GM18907 (cell line): ENCODE data around the gene TIMM44.

ENCODE experiments used
- ATAC-seq: cut with Tn5 transposase; IDR thresholded peaks from one replicate; pipeline ENCODE4 v1.9.1; 2021; ENCODE audit warnings: mild to moderate bottlenecking, moderate library complexity; ENCODE audit not compliant: unreplicated experiment

TIMM44 gene

DNA sequence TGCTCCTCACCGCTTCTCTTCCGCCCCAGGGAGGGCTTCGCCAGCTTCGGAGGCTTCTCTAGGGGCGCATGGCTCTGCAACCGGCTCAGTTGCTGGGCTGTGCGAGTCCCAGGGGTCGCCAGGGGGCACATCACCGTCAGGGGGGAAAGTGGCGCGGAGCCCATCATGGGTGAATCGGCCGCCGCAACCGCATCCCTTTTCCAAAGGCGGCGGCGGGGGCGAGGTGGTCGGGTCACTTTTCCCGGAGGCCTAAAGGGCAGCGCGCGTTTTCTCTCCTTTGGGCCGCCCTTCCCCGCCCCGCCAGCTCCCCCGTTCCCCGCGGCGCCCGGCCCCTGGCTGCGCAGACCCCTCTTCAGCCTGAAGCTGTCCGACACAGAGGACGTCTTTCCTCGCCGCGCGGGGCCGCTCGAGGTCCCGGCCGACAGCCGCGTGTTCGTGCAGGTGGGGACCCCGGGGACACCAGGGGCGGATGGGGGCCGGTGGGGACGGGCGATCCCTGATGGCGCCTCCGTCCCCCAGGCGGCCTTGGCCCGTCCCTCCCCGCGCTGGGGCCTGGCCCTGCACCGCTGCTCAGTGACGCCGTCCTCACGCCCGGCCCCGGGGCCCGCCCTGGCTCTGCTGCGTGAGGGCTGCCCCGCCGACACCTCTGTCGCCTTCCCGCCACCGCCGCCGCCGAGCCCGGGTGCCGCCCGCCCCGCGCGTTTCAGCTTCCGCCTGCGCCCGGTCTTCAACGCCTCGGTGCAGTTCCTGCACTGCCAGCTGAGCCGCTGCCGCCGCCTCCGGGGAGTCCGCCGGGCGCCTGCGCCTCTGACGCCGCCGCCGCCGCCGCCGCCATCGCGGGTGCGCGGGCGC is 27.1 kb downstream of the TIMM44 start:
- no peak for ATAC-seq

DNA sequence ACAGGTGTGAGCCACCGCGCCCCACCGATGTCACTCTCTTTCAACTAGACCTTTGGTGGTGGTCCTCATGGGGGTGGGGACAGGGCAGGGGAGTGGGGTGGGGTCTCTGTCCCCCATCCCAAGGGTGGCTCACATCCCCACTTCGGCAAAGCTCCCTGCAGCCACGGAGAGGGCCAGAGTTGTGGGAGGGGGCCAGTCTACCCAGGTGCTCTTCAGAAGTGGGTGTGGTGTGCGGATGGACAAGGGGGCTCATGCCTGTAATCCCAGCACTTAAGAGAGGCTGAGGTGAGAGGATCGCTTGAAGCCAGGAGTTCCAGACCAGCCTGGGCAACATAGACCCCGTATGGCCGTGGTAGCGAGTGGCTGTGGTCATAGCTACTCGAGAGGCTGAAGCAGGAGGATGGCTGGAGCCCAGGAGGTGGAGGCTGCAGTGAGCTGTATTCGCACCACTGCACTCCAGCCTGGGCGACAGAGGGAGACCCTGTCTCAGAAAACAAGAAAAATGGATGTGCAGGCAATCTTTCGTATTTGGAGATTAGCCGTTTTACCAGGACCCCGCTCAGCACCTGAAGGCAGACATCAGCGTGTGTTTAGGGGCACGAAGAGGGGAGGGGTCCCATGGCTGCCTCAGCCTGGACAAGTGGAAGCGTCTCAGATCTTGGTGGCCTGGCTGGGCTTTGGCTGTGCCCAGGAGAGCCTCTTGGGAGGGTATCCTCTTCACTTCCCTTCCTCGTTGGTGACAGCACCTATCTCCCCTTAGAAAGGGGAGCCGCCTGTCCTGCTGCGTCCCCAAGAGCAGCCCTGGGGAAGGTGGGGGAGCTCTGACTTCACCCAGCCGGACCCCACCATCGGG is 28.0 kb downstream of the TIMM44 start:
- ATAC-seq: no peak

- no peak for ATAC-seq
Observed at GRCh38 chr19:7914598-7915045, 28.8 kb downstream of the TIMM44 start, which contains the start of gene TGFBR3L. Gene TGFBR3L, plus strand, starts transcription at chr19:7914830.

GRCh38 chr19:7914099-7914498 is 29.4 kb downstream of the TIMM44 start:
- no peak for ATAC-seq

DNA sequence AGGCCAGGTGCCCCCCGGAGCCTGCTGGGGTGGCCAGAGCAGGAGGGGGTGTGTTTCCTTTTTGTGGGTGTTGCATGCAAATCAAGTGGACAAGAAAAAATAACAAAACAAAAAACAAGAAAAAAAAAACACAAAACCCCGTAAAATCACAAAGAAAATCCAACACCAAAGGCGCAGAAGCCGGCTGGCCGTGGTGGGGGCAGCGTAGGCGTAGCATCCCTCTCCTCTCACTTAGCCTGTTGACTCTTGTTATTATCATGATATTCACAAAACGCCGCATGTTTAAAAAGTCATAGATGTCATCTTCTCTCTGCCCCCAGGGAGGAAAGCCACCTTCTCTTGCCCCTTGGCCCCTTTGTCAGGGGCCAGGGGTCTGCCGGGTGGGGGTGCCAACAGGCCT is 29.8 kb downstream of the TIMM44 start:
- no peak for ATAC-seq

DNA sequence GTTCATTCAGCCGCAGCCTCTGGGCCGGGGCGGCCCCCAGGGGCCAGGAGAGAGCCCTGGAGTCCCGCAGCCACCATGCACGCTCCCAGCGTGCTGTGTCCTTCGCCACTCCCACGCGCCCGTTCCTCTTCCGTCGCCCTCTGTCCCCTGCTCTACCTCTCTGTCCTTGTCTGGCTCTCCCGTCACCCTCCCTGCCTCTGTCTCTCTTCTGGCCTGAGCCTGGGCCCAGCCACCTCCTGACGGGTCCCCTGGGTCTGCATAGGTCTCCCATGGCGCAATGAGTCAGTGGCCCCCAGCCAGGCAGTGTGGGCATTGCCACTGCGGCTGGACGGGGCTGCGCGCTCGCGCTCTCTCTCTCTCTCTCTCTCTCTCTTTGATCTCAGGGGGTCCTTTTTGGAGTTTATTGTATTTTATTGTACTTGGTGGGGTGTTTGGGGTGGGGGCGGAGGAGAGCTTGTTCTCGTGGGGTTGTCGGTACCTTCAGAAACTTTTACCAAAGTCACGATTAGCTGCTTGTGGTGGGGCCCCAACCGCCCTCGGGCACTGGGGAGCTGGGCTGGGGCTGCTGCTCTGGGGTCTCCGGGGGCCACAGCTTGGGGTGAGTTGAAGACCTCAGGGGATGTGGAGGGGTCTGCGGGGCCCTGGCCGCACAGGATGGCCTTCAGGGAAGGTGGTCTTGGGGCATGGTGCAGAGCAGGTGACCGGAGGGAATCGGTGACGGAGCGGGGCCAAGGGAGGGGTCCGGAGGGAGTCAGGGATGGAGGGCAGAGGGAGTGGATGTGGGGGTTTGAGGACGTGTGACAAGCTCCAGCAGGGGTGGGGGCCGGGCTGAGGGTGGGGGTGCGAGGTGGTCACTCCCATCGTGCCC is 30.5 kb downstream of the TIMM44 start:
- ATAC-seq: no peak

GRCh38 chr19:7912144-7912696 is 31.2 kb downstream of the TIMM44 start:
- no peak for ATAC-seq

- no peak for ATAC-seq
Observed at GRCh38 chr19:7911508-7912143, 31.8 kb downstream of the TIMM44 start.

- ATAC-seq: no peak
Observed at GRCh38 chr19:7910321-7911161, 32.9 kb downstream of the TIMM44 start.

- no peak for ATAC-seq
Observed at GRCh38 chr19:7909471-7910067, 33.9 kb downstream of the TIMM44 start.

DNA sequence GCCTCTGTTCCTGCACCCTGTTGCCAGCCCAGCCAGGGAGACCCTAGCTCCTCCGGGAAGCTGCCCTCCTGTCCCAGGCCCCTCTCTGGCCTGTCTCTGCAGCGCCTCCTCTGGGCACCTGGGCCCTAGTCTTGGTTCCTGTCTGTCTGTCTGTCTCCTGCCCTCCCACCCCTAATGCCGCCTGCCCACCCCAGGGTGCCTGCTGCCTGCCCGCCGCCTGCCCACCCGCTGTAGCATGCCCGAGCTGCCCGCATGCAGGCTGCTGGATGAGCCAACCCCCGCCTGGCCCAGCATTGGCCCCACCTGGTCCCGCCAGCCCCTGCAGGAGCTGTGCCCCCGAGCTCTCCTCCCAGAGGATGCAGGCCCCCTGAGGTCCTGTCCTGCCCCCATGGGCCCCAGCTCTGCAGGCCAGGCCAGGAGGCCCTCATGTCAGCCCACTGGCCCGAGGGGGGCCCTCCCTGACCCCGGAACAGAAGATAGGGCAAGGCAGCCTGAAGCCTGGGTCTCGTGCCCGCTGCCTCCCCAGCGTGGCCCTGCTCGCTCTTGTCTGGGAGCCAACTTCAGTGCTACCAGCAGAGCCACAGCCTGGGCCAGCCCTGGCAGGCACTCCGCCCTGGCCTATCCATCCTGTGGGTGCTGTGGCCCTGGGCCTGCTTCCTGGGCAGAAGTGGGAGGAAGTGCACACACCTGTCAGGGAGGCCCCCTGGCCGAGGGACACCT is 34.6 kb downstream of the TIMM44 start:
- no peak for ATAC-seq

- ATAC-seq: no peak
Observed at GRCh38 chr19:7908078-7908699, 35.3 kb downstream of the TIMM44 start.

GRCh38 chr19:7907544-7907943 is 35.9 kb downstream of the TIMM44 start:
- ATAC-seq: no peak

GRCh38 chr19:7907122-7907521 is 36.3 kb downstream of the TIMM44 start:
- ATAC-seq: no peak

DNA sequence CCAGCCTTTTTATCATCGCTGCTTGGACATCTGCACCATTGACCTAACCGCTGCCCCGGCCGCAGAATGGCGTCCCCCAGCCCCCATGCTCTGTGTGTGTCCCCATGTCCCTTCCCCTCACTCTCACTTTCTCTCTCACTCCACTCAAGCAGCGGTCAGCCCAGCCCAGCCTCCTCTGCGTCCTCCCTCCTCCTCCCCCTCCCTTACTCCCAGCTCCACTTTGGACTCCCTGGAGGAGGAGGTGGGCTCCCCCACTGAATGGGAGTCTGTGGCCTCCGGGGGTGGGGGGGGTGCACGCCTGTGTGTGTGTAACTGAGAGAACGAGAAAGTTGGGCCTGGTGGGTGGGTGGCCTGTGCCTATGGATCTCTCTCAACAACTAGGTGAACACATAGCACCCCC is 37.6 kb downstream of the TIMM44 start:
- no peak for ATAC-seq

GRCh38 chr19:7905268-7905667 is 38.2 kb downstream of the TIMM44 start:
- no peak for ATAC-seq
